HG03135 (cell line): ENCODE measurements around the gene SHBG.
"Not testable (repeated sequence)": the region's sequence is repeated elsewhere in the genome, so short reads cannot be mapped to it uniquely, and the experiment has no call there.

ENCODE experiments used
- ATAC-seq: cut with Tn5 transposase; IDR thresholded peaks from one replicate; pipeline ENCODE4 v1.9.1; 2021; ENCODE audit warnings: mild to moderate bottlenecking, moderate library complexity; ENCODE audit not compliant: unreplicated experiment

SHBG gene

DNA sequence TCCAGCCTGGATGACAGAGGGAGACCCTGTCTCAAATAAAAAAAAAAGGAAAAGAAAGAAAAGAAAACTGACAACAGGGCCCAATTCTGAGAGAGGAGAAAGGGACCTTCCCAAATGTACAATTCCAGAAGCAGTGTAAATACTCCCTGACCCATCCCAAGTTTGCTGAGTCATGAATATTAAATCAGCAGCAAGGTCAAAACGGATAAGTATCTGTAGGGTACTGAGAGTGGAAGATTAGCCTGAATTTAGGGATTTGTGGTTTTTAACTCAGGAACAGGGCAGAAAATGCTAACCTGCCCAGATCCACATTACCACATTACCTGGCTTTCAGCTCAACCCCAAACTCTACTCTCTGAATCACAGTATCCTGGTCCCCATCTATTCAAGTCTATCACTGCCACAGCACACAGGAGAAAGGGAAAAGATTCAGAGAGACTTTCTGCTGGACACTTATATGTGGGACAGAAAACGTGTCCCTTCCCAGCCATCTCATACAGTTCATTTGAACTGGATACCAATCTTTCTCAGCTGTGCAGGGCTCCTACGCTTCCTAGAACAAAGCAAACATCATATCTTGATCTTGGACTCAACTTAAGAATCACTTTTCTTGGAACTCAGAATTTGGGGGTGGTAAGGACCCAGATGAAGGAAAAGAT, 18.2 kb upstream of the SHBG start:
- no peak for ATAC-seq

DNA sequence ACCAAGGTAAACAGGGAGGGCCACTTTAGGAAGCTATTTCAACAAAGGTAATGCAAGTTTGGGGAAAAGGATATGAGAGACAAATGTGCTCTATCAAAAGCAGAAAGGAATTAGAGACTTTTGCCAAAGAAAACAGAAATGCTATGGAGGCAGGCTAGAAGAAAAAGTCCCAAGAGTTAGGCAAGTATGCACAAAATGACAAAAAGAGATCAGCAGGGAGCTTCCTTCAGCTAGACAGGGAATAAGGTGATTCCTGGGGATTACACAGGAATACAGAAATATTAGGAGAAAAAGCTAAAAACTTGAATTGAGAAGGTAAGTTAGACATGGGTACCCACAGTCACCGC, 17.7 kb upstream of the SHBG start:
- no peak for ATAC-seq

DNA sequence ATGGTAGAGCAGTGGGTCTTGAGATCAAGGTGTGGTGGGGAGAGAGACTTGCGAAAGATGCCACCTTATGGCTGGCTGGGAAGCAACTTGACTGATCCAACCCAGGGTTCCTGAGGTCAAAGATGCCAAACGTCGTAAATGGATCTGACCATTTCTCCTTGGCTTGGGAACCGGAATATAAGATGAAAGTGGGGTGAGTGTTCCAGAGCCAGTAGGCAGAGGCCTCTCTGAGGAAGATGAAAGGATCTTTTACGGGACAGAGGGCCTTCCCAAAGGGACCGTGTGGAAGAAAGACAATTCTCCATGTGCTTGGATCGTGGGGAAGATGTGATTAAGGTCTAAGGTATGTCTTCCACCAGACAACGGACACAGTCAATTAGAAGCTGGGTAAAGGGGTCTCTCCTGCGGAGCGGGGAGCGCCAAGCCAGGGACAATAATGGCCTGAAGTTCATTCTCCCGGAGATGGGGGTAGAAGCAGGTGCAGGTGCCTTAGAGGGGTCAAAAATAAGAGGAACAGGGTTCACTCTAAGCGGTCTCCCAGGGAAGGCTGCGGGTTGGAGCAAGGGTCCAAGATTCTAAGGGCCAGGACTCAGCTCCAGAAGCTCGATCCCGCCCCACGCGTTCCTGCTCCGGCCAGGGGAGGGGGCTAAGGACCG, 16.0 kb upstream of the SHBG start:
- ATAC-seq: no peak

DNA sequence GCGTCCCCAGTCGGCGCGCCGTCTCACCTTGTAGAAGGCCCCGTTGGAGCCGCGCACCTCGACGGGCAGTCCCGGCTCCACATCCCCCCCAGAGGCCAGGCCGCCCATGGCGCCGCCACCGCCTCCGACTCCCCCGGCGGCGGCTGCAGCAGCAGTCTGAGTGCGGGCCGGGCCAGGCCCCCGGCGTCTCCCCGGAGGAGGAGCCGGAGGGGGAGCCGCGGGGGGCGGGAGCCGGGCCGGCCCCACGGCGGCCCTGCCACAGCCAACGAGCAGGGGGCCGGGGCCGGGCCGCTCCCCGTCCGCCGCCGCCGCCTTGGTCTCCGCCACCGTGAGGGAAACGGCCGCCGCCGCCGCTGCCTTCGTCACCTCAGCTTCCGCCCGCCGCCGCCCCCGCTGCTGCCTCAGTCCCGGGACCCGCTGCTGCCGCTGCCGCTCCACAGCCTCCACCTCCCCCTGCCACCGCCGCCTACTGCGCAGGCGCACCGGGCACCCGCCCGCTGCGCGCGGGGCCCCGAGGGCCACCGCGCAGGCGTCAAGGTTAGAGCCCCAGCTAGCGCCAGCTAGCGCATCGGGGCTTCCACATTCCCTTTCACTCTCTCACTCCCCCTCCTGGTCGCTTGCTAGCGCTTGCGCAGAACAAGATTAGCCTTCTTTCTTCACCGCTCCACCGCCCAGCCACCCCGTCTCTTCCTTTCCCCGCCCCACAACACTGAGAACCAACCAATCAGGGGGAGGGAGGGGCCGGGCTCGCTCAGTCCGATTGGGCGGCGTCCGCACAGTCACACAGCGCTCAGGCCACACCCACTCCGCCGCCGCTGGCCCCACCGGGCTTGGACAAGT, 15.3 kb upstream of the SHBG start, which contains the start of gene FXR2:
TSS of gene FXR2 (minus strand) at position 473 of the 840 bp plus-strand sequence. CDS start at position 108, 365 bp downstream.
- ATAC-seq: peak; percentile 77

DNA sequence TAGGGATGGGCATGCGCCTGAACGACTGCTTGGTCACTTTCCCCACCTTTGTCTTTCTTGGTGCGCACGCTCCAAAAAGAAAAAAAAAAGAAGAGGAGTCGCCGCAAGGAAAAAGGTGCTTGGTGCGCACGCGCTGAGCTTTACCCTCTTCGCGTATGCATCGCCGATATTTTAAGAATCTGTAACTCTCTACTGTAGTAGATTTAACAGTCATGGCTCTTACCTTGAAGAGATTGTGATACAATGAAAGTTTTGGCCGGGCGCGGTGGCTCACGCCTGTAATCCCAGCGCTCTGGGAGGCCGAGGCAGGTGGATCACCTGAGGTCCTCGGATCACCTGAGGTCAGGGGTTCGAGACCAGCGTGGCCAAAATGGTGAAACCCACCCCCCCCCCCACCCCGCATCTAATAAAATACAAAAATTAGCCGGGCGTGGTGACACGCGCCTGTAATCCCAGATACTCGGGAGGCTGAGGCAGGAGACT, 14.6 kb upstream of the SHBG start:
- no peak for ATAC-seq

DNA sequence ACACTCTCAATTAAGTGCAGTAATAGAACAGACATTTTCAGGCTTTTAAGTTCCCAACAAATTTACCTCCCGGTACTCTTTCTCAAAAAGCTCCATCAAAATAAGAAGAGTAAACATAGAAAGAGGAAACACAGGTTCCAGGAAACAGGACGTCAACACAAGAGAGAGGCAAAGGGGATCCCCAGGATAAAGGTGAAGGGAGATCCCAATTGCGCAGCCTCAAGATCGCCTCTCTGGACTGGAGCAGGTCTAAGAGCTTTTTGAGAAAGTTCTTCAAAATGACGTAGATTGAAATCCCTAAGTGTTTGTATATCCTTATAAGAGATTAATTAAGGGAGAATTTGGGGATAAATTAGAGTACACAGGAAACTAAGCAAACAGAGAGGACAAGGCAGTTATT, 11.3 kb upstream of the SHBG start:
- ATAC-seq: no peak

DNA sequence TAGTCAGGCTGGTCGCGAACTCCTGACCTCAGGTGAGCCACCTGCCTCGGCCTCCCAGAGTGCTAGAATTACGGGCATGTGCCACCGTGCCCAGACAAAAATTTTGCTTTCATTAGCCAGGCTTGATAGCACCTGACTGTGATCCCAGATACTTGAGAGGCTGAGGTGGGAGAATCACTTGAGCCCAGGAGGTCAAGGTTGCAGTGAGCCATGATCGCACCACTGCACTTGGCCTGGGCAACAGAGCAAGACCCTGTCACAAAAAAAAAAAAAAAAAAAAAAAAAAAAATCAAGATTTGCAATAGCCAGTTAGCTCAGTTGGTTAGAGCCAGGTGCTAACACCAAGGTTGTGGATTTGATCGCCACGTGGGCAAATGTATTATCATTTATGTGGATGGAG, 9.1 kb upstream of the SHBG start:
- no peak for ATAC-seq

DNA sequence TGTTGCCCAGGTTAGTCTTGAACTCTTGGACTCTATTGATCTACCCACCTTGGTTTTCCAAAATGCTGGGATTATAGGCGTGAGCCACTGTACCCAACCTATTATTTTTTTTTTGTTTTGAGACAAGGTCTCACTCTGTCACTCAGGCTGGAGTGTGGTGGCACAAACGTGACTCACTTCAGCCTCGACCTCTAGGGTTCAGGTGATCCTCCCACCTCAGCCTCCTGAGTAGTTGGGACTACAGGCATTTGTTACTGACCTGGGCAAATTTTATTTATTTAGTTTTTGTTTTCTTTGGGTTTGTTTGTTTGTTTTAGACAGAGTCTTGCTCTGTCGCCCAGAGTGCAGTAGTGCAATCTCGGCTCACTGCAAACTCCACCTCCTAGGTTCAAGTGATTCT, 6.3 kb upstream of the SHBG start:
- no peak for ATAC-seq

DNA sequence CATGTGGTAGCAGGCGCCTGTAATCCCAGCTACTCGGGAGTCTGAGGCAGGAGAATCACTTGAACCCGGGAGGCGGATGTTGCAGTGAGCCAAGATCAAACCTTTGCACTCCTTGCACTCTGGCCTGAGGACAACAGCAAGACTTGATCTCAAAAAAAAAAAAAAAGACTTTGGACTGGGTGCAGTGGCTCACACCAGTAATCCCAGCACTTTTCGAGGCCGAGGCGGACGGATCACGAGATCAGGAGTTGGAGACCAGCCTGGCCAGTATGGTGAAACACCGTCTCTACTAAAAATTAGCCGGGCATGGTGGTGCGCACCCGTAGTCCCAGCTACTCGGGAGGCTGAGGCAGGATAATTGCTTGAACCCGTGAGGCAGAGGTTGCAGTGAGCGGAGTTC, 4.2 kb upstream of the SHBG start:
- ATAC-seq: not testable (repeated sequence)

DNA sequence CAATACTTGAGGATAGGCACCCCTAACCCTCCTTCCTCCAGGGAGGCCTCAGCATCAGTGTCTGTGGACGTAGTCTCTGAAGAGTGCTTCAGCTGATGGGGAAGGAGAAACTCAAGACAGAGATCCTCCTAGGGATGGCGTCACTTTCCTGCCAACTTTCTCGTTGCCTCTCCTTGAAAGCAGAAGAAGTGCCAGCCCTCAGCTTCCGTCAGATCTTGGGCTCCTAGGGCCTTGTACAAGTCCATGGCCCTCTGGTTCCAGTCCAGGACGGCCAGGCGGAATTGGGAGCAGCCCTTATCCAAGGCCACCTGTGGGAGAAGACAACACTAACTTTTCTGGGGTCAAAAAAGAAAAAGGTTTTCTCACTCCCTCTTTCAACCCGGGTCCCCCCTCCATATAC, 3.6 kb upstream of the SHBG start:
- no peak for ATAC-seq

DNA sequence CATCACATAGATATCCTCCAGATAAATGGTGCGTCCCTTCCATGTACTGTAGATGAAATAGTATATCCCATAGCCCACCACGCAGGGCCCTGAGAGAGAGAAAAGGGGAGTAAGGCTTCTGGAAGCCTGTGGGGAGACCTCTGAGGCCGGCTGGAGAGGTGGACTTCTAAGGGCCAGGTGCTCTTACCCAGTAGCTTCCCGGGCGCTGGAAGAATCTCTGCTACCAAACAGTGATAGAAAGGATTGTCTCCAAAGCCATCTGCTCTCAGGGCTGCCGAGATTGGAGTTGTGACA, 3.0 kb upstream of the SHBG start:
- ATAC-seq: no peak

DNA sequence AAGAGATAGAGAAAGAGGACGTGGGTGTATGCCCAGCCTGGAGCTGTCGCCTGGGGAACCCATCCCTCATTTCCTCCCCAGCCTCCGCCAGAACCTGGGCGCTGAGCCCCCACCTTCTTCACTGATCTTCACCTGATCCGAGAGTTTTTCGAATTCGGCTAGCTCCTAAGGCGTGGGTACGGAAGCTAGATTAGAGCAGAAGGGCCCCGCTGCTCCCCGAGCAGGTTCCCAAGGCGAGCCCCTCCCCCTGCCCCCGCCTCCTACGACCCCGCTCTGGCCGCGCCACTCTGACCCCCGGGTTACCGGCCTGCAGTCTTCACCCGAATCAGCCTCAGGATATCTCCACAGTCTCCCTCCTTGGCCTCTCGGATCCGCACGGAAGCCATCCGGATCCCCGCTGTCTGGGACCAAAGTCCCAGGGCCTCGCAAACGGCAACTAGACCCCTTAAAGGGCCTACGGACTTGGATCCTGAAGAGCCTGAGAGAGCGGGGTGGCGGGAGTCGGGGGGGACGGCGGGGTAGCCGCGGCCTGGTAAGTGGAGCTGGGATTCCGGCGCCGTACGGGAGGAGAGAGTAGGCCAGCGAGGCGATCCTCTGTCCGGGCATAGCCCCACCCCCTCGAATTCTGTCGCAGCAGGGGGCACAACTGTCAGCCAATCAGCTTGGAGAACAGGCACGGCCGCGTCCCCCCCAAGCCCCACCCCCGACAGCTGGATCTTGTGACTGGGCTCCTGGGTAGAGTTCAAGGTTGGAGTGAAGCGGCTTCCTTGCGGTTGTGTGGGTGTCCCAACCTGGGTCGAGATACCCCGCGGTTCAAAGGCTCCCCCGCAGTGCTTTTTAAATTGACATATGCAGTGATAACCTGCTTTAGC, 2.4 kb upstream of the SHBG start, which contains the start of gene SAT2:
TSS of gene SAT2 (minus strand) at position 572 of the 872 bp plus-strand sequence. CDS start at position 386, 186 bp downstream.
- ATAC-seq: peak; percentile 63

DNA sequence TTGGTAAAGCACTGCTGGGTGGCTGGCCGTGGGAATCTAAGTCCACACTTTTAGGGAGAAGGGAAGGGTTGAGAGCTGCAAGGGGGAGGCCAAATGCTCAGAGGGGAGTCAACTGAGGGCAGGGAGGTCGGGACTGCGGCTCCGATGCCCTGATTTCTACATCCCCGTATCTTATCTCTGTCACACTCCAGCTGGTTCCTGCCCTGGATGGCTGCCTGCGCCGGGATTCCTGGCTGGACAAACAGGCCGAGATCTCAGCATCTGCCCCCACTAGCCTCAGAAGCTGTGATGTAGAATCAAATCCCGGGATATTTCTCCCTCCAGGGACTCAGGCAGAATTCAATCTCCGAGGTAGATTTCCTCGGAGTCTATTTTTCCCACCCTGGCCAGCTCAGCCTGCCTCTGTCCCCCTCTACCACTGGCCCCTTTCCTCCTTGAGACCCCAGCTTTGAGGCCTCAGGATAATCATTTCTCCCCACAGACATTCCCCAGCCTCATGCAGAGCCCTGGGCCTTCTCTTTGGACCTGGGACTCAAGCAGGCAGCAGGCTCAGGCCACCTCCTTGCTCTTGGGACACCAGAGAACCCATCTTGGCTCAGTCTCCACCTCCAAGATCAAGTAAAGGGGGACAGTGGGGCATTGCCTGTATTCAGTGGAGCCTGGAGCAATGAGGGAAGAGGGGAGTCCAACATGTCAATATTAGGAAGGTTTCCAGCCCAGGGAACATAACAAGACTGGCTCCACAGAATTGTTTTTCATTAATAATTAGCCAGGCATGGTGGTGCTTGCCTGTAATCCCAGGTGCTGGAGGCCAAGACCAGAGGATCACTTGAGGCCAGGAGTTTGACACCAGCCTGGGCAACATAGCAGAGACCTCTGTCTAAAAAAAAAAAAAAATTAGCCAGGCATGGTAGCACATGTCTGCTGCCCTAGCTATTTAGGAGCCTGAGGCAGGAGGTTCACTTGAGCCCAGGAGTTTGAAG, 1.8 kb downstream of the SHBG start:
- ATAC-seq: no peak

DNA sequence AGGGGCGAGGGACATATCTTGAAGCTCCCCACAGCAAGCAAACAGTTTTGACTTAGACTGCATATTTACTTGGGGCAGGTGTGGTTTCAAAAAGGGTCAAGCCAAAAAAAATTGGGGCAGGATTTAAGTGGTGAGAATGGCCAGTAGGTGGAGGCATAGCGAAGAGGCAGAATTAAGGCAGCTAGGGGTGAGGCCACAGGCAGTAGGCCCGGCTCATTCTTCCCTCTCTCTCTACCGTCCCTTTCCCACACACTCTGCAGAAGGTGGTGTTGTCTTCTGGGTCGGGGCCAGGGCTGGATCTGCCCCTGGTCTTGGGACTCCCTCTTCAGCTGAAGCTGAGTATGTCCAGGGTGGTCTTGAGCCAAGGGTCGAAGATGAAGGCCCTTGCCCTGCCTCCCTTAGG, 2.6 kb downstream of the SHBG start:
- ATAC-seq: no peak

DNA sequence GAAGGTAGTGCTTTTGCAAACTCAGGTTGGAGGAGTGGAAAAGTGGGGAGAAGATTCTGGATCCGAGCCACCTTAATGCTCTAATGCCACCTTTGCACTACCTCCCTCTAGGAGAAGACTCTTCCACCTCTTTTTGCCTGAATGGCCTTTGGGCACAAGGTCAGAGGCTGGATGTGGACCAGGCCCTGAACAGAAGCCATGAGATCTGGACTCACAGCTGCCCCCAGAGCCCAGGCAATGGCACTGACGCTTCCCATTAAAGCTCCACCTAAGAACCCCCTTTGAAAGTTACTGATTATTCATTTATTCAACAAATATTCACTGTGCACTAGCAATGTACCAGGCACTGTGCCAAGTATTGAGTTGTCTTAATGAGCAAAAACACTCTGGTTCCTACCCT, 3.2 kb downstream of the SHBG start:
- ATAC-seq: no peak

DNA sequence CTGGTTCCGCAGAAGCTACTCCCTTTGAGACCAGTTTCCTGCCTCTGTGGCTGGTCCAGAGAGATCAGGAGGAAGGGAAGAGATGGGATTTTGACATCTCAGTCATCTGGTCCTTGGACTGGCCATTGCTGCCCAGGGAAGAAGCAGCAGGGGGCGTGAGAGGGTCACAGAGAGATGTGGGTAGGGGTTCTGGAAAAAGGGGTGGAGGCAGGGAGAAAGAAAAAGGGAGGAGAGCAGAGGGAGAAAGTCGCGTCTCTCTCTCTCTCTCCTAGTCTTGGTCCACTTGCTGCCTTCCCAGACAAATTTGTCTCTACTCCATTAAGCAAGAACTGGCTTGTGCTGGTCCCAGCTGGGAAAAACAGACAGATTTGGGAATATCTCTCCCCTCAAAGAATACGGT, 4.4 kb downstream of the SHBG start:
- ATAC-seq: no peak

DNA sequence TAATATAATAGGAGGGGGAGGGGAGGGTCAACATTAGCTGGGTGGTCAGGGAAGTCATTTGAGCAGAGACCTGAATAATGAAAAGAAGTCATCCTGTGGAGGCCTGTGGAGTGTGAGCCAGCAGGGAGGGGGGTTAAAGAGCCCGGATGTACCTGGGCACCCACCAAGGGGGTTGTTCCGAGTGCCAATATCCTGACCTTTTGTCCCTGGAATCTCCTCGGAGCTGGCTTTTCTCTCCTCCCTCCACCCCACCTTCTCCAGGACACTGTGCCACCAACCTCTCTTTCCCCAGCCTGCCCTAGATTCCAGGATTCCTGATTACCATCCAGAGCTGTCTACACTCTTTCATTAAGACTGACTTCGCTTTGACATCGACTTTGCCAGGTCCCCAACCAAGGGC, 6.2 kb downstream of the SHBG start:
- ATAC-seq: no peak

DNA sequence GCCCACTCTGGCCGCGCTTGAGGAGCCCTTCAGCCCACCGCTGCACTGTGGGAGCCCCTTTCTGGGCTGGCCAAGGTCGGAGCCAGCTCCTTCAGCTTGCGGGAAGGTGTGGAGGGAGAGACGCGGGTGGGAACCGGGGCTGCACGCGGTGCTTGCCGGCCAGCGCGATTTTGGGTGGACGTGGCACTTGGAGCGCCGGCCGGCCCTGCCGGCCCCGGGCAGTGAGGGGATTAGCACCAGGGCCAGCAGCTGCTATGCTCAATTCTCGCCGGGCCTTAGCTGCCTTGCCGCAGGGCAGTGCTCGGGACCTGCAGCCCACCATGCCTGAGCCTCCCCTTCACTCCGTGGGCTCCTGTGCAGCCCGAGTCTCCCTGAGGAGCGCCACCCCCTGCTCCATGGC, 10.8 kb downstream of the SHBG start:
- no peak for ATAC-seq

DNA sequence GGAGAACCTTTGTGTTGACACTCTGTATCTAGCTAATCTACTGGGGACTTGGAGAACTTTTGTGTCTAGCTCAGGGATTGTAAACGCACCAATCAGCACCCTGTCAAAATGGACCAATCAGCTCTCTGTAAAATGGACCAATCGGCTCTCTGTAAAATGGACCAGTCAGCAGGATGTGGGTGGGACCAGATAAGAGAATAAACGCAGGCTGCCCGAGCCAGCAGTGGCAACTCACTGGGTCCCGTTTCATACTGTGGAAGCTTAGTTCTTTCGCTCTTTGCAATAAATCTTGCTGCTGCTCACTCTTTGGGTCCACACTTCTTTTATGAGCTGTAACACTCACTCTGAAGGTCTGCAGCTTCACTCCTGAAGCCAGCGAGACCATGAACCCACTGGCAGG, 11.7 kb downstream of the SHBG start:
- not testable (repeated sequence) for ATAC-seq

DNA sequence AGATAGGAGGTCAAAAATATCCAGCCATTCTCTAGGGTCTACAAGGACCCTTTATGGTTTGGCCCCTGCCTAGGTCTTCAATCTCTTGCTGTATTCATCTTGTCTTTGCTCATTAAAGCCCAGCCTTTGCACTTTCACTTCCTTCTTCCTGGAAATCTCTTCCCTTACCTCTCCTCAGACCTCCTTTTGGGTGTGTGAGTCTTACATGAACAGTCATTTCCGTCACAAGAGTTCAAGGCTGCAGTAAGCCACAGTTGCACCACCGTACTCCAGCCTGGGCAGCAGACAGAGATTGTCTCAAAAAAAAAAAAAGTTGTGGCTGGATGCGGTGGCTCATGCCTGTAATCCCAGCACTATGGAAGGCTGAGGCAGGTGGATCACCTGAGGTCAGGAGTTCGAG, 14.8 kb downstream of the SHBG start:
- no peak for ATAC-seq
